Thoracic aorta (tissue), 2 donors: ENCODE results near the gene OR1D2. TPM values are rescaled to one million over a fixed set of nuclear protein-coding genes. Genes with fewer than 3 reads are reported as not detected.
"Not testable (repeated sequence)": the region's sequence is repeated elsewhere in the genome, so short reads cannot be mapped to it uniquely, and the experiment has no call there.

ENCODE experiments used
- ATAC-seq: fragments of 150-250 bp; one replicate; pipeline ENCODE4 v1.8.0; 2017; ENCODE audit warnings: low read depth; ENCODE audit not compliant: insufficient number of reproducible peaks, low FRiP score
- DNase-seq: peaks from one replicate; pipeline ENCODE4 v3.0.0-alpha.2; 2020; ENCODE audit warnings: low spot score
- H3K27ac ChIP-seq, 2 donors: fragments of 200-600 bp; sonication (generic); 1 replicate in 1 of 2; 2 replicates in 1 of 2; pipeline ENCODE4 v1.5.1; 2016; ENCODE audit warnings: mild to moderate bottlenecking in 2 of 2, moderate library complexity in 2 of 2
- H3K27me3 ChIP-seq: fragments of 200-600 bp; sonication (generic); replicated peaks from 2 replicates; pipeline ENCODE4 v1.6.0; 2016; ENCODE audit warnings: mild to moderate bottlenecking; ENCODE audit not compliant: insufficient read depth
- H3K36me3 ChIP-seq: fragments of 200-600 bp; sonication (generic); one replicate; pipeline ENCODE4 v1.5.1; 2016
- H3K4me1 ChIP-seq, 2 donors: fragments of 200-600 bp; sonication (generic); 1 replicate in 1 of 2; 2 replicates in 1 of 2; pipeline versions ENCODE4 v1.5.1 to v1.6.0; 2016; ENCODE audit warnings: low read depth in 2 of 2, mild to moderate bottlenecking in 1 of 2; ENCODE audit not compliant: control insufficient read depth in 1 of 2
- H3K4me3 ChIP-seq: fragments of 200-600 bp; sonication (generic); 2 replicates; pipeline ENCODE4 v1.5.1; 2016; ENCODE audit warnings: mild to moderate bottlenecking
- H3K9me3 ChIP-seq: fragments of 200-600 bp; sonication (generic); 2 replicates; pipeline ENCODE4 v1.5.1; 2016
- total RNA-seq, 2 donors: library from RNA; depleted of rRNA; stranded (reverse); fragments of >200 nt; gene quantifications; one replicate each; pipeline versions ENCODE4 v1.1.0 to v1.2.3, GENCODE V29; 2016
- TF ChIP-seq, protein P1 (sequence below): fragments of 200-600 bp; sonication (generic); IDR thresholded peaks from one replicate; pipeline ENCODE4 v1.5.1; 2019; ENCODE audit warnings: antibody characterized with exemption

Gene OR1D2, protein sequence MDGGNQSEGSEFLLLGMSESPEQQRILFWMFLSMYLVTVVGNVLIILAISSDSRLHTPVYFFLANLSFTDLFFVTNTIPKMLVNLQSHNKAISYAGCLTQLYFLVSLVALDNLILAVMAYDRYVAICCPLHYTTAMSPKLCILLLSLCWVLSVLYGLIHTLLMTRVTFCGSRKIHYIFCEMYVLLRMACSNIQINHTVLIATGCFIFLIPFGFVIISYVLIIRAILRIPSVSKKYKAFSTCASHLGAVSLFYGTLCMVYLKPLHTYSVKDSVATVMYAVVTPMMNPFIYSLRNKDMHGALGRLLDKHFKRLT
- total RNA-seq, result not detected

DNA sequence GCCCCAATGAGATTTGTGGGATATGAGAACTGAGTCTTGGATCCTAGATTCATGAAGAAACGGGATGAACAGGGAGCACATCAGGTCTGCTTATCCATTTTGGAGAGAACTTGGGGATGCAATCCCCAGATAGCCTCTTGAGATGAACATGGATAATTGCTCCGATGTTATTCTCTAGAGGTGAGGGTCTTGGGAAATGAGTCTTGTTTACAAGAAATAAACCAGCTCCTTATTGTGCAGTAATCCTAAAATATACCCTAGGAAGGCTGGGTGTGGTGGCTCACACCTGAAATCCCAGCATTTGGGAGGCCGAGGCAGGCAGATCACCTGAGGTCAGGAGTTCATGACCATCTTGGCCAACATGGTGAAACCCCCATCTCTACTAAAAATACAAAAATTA is at the start of gene OR1D2:
OR1D2 (minus strand) TSS at position 101 of the 400 bp plus-strand sequence. CDS start 11,426 bp downstream, outside the sequence.
- Histone ChIP-seq H3K27ac (no peak within 1 kb of the TSS), H3K27me3 (no peaks in the 10 kb centered on the region), H3K4me3 (no peak within 1 kb of the TSS), H3K36me3 (no peaks in the 10 kb centered on the region), H3K4me1 (no peaks in the 10 kb centered on the region), H3K9me3 (peaks cover 3% of the 10 kb centered on the region)
- ATAC-seq (no peak), DNase-seq (no peak)
- TF ChIP-seq, protein P1, sequence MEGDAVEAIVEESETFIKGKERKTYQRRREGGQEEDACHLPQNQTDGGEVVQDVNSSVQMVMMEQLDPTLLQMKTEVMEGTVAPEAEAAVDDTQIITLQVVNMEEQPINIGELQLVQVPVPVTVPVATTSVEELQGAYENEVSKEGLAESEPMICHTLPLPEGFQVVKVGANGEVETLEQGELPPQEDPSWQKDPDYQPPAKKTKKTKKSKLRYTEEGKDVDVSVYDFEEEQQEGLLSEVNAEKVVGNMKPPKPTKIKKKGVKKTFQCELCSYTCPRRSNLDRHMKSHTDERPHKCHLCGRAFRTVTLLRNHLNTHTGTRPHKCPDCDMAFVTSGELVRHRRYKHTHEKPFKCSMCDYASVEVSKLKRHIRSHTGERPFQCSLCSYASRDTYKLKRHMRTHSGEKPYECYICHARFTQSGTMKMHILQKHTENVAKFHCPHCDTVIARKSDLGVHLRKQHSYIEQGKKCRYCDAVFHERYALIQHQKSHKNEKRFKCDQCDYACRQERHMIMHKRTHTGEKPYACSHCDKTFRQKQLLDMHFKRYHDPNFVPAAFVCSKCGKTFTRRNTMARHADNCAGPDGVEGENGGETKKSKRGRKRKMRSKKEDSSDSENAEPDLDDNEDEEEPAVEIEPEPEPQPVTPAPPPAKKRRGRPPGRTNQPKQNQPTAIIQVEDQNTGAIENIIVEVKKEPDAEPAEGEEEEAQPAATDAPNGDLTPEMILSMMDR, result no peak

DNA sequence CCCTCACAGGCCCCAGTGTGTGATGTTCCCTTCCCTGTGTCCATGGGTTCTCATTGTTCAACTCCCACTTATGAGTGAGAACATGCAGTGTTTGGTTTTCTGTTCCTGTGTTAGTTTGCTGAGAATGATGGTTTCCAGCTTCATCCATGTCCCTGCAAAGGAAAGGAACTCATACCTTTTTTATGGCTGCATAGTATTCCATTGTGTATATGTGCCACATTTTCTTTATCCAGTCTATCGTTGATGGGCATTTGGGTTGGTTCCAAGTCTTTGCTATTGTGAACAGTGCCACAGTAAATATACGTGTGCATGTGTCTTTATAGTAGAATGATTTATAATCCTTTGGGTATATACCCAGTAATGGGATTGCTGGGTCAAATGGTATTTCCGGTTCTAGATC is 33.3 kb upstream of the OR1D2 start:
- not testable (repeated sequence) for H3K27me3 ChIP-seq, H3K4me3 ChIP-seq, H3K4me1 ChIP-seq, H3K27ac ChIP-seq, H3K9me3 ChIP-seq, H3K36me3 ChIP-seq, DNase-seq, ATAC-seq

DNA sequence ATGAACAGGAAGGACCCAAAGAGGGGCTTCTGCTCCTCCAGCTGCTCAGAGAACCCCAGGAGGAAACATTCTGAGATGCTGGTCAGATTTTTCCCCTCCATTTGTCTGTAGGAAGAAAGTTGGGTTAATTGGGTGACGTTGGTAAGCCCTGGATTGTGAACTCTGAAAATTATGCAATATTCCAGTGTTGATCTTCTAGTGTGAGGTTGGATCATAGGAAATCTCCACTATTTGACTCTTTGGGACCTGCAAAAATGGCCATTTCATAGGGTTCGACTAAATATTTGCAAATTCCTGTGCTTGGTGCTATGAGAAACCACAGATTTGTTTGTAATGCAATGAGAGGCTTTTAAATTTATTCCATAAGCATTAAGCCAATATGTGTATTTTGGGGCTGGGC is 23.2 kb upstream of the OR1D2 start, which contains the start of gene OR1G1:
OR1G1 (minus strand) TSS at position 101 of the 400 bp plus-strand sequence; CDS start at position 101, 0 bp downstream.
- ATAC-seq, result no peak
- H3K9me3 ChIP-seq, result no peaks in the 10 kb centered on the region

DNA sequence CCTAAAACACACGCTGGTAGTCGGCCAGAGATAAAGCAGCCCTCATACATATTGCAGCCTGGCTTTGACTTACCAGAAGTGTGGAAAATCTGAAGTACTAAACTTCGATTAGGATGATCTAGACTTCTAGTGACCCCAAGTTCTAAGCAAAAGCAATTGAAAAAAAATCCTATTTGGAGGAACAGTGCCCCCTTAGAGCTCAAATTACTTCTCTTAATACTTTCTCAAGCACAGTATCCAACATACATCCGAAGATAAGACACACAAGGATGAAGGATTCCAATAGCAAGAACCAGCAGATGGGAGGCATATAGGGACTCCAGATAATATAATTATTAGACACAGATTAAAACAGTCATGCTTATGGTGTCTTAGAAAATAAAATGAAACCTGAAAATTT is 30.4 kb downstream of the OR1D2 start:
- H3K4me3 ChIP-seq, H3K27me3 ChIP-seq, DNase-seq, H3K27ac ChIP-seq, H3K9me3 ChIP-seq, ATAC-seq, H3K36me3 ChIP-seq, H3K4me1 ChIP-seq: not testable (repeated sequence)

More for the DNA sequence above, 23.2 kb upstream of the OR1D2 start, which contains the start of gene OR1G1:
- DNase-seq, result no peak
- no peak within 1 kb of the TSS for H3K4me3 ChIP-seq
- no peaks in the 10 kb centered on the region for H3K4me1 ChIP-seq
- H3K27ac ChIP-seq, result no peak within 1 kb of the TSS
- TF ChIP-seq, protein P1, result no peak
- no peaks in the 10 kb centered on the region for H3K36me3 ChIP-seq
- no peaks in the 10 kb centered on the region for H3K27me3 ChIP-seq

DNA sequence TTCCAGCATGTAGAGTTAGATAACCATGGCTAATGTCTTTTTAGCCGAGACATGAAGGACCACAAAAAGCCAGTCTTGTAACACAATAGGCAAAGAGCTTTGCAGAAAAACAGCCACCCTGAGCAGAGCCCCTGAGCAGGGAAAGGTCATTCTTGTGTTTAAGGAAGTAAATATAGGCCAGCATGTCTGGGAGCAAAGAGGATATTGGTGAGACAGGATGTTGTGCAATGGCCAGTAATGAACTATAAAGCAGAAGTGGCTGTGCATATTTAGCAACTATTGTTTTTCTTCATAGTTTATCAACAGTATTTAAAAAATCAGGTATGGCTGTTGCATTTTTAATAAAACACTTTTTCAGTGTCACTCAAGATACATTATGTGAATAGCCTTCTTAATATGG is 39.0 kb downstream of the OR1D2 start:
- H3K4me3 ChIP-seq, ATAC-seq, H3K4me1 ChIP-seq, H3K27me3 ChIP-seq, H3K9me3 ChIP-seq, DNase-seq, H3K27ac ChIP-seq, H3K36me3 ChIP-seq: not testable (repeated sequence)

DNA sequence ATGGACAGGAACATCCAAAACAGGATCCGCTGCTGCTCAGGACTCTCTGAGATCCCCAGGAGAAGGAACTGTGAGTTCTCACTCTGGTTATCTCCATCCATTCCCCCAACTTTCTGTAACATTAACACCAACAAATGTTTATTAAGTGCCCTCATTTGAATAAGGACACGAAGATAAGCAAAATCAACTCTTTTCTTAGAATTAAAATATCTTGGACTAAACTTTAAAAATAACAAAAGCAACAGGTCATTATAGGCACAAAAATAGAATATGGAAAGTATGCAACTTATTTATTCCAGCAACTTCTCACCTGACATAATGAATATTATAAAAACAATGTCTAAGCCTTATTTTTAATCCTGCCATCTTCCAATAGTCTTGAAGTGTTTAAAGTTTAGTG is 40.7 kb downstream of the OR1D2 start, which contains the start of gene OR1D5:
OR1D5 (minus strand) TSS at position 101 of the 400 bp plus-strand sequence; CDS start at position 101, 0 bp downstream.
- not testable (repeated sequence) for H3K27me3 ChIP-seq, DNase-seq, ATAC-seq

DNA sequence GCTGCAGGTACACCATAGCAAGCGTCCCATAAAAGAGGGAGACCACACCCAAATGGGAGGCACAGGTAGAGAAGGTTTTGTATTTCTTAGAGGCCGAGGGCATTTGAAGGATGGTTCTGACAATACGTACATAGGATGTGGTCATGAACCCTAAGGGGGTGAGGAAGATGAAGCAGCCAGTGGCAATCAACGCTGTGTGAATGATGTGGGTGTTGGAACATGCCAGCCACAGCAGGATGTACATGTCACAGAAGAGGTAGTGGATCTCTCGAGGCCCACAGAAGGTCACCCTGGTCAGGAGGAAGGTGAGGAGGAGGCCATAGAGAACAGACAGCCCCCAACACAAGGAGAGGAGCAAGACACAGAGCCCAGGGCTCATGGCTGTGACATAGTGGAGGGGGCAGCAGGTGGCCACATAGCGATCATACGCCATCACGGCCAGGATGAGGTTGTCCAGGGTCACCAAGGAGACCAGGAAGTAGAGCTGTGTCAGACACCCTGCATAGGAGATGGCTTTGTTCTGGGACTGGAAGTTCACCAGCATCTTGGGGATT is 41.3 kb downstream of the OR1D2 start:
- H3K27me3 ChIP-seq, H3K4me3 ChIP-seq, H3K36me3 ChIP-seq, H3K9me3 ChIP-seq, H3K4me1 ChIP-seq, H3K27ac ChIP-seq, ATAC-seq, DNase-seq: not testable (repeated sequence)

More for the DNA sequence above, 40.7 kb downstream of the OR1D2 start, which contains the start of gene OR1D5:
- H3K9me3 ChIP-seq, H3K36me3 ChIP-seq, H3K27ac ChIP-seq, H3K4me1 ChIP-seq, H3K4me3 ChIP-seq: not testable (repeated sequence)

DNA sequence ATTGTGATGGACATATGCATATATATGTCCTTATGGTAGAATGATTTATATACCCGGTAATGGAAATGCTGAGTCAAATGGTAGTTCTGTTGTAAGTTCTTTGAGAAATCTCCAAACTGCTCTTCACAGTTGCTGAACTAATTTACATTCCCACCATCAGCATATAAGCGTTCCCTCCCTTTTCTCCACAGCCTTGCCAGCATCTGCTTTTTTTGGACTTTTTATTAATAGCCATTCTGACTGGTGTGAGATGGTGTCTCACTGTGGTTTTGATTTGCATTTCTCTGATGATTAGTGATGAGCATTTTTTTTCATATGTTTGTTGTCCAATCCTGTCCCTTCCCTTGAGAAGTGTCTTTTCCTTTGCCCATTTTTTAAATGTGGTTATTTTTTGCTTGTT is 49.4 kb downstream of the OR1D2 start:
- not testable (repeated sequence) for ATAC-seq, H3K27me3 ChIP-seq

More for the DNA sequence above, 49.4 kb downstream of the OR1D2 start:
- not testable (repeated sequence) for H3K4me3 ChIP-seq, H3K36me3 ChIP-seq, H3K9me3 ChIP-seq, DNase-seq, H3K4me1 ChIP-seq, H3K27ac ChIP-seq
